GM19455 (cell line): ENCODE results near the gene DPF3.

Experiments used
- ATAC-seq: cut with Tn5 transposase; IDR thresholded peaks from one replicate; pipeline ENCODE4 v1.9.1; 2021; ENCODE audit not compliant: unreplicated experiment

The DPF3 gene

DNA sequence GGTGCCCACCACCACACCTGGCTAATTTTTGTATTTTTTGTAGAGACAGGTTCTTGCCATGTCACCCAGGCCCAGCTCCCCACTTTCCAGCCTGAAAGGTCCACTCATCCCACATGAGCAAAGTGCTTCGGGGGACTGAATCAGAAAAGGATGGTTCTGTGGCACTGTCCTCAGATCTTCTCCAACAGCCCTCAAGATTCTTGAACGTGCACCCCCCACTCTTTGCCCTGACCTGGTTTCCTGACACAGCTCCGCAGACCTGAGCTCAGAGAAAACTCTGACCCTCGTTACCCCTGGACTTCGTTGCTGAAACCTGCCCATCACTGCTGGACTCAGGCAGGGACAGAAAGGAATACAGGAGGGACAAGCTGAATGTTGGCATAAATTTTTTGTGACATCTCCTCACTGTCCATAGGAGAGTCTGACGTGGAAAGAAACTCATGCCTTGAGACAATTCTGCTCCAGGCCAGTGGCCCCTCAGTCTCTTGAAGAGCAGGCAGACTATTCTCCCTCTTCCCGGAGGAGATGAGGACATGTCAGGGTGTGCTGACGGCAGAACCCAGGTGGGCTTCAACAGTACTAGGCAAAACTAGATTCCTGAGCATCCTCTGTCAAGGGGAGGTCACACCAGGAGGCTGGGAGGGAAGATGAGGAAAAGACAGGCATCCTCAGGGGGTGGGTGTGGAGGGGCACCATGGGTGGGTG is 149.3 kb downstream of the DPF3 start:
- no peak for ATAC-seq

DNA sequence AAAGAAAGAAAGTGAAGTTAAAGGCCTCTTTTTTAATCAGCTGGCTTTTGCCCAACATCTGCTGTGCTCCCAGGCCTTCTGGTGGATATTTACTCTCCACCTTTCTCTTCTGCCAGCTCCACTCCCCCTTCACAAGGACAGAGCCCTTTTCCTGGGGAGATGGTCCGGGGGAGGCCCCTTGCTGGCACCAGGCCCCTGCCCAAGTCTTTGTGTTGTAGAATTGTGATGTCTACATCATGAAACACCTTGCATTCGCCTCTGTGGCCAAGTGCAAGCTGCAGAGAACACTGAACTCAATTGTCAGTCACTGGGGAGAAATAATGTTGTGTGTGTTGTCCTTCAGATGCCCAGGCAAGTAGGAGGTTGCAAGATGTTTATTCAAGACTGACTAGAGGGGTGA is 150.3 kb downstream of the DPF3 start:
- ATAC-seq = no peak

DNA sequence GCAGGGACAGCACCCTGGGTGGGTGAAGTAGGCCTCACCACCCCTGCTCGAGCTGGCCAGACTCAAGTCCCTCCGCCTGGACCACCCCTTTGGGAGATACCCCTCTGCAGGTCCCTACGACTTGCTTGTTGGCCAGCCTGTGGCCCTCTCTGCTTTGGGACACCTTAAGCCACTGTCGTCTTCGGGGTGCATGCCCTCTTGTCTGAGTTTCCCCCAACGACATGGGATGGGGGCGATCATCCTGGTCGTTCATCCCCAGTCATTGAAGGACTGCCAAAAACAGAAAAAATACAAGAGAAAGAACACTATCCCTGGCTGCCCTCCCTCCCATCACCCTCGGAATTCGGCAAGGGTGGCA is 151.1 kb downstream of the DPF3 start:
- ATAC-seq = no peak

DNA sequence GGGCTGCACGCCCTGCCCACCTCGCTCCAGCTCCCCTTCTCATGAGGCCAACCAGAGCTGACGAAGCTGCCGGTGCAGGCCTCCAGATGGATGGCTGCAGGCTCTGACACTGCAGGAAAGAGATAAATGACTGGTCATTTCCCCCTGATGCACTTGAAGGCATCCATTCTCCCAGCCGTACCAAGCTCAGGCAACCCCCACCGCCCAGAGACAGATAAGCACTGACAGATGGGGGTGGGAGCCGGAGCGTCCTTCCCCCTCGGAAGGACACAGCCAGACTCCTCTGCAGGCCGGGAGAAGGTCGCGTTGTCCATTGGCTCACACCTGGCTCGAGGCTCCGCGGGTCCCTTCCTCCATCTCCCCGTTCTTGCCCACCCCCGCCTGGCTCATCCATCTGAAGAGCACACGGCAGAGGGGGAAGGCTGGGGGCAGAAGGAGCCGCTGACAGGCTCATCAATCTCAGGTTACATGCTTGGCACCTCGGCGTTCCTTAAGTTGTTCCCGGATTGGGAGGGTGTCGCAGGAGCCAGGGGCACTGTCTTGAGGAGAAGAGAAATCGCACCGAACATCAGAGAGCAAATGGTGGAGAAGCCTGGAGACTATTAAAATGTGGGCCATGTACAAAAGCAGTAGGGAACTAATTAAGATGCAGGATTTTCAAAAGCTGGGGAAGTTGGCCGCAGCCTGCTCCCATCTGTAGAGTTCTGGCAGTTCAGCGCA is 151.6 kb downstream of the DPF3 start:
- no peak for ATAC-seq

DNA sequence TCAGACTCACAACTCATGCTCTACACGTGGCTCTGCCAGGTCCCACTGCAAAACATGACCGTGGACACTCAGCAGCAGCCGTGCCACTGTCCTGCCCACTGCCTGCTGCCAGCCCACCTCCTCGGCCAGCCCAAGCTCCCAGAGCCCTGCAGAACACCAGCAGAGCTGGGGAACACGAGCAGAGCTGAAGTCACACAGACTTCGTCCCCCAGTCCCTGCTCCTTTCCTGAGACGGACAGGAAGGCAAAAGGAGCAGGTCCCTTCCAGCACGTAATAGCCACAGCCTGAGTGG is 152.1 kb downstream of the DPF3 start:
- ATAC-seq = no peak

DNA sequence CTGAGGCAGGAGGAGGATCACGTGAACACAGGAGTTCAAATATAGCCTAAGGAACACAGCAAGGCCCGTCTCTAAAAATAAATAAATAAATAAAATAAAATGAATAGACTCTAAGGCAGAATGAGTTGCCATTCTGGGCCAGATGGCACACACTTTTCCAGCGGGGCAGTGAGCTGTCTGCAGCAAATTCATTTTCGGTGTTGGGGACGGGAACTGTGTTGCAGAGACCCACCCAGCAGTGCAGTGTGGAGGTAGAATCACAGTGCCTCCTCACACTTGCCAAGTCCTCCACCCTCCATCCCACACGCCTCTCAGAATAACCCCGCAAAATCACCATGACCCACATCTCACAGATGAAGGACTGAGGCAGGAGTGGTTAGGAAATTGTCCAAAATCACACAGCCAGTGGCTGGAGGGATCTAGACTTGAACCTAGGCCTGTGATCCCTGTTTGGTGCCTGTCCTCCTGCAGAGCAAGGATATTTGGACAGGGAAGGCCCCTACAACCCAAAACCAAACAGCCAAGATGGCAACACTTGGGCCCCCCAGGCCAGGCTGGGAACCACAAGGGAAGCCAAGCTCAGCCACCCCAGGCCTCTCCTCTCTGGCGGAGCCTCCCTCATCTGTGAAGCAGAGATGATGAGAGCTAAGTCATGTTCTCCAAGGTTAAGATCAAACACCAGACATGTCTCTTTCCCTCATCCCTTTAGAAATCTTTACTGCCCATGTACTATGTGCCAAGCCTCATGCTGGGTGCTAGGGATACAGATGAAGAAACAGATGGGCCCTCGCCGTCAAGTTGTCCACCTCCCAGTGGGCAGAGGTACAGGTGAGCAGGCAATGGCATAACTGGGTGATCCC is 152.7 kb downstream of the DPF3 start:
- no peak for ATAC-seq

DNA sequence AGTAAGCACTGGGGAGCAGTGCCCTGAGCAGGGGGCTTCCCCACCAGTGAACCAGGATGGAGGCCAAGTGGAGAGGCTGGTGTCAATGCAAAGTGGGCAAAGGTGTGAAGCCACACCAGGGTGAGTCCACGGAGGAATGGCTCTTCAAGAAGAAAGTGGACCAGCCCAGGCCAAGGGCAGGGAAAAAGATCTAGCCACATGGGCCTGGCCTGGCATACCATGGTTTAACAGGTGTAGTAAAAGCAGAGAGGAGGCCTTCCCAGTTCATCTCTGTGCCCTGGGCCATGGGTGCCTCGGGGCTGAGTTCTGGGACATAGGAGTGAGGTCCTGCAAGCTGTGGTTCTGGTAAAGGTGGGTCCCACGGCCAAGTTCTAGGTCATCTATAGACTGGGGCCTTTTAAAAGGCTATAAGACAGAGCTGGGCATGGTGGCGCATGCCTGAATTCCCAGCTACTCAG is 153.4 kb downstream of the DPF3 start:
- no peak for ATAC-seq

DNA sequence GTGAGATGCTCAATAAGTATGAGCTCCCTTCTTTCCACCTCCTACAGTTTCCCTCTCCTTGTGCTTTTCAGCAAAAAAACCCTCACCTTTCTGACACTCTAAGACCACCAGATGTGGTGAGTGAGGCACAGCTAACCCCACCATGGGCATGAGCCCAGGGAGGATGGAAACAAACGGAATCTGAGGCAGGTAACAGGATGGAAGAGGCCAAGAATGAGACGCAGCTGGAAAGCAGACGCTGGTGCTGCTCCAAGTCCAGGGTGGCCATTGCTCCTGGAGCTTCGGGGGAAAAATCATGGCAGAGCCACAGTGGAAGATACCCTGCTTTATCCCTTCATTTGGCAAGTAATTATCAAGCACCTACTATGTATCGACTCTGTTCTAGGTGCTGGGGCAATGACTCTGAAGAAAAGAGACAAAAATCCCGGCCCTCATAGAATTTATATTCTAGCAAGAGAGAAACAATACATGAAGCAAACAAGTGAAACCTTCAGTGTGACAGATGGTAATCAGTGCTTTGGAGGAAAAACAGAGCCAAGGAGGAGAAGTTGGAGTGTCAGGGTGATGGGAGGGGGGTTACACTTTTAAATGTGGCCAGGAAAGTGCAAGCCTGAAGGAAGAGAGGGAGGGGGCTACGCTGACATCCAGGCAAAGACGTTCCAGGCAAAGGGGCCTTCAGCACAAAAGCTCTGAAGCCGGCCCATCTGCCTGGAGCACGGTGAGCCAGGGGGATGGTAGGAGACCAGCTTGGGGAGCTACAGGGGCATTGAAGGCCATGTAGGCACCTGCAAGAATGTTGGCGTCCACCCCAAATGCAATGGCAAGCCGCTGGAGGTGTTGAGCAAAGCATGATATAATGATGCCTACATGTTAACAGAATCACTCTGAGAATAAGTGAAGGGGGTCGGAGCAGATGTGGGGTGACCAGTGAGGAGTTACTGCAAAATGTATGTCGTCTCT is 154.2 kb downstream of the DPF3 start:
- ATAC-seq = no peak

DNA sequence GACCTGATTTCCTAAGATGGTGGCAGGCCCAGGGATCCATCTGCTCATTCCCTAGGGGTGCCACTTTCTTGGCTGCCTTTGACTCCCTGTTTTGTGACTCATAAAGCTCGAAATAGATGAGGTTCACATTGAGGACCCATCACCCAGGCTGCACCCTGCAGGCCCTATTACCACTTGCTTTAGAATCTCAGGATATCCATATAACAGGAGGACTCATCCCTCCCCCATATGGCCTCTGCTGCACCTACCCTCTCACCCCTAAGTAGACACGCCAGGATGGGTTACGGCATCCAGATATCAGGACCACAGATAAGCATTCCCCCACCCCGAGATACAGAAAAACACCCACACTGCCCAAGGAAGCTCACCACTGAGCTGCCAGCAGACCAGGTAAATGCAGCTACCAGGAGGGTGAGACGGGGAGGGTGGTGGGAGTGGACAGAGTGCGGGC is 155.7 kb downstream of the DPF3 start:
- no peak for ATAC-seq

DNA sequence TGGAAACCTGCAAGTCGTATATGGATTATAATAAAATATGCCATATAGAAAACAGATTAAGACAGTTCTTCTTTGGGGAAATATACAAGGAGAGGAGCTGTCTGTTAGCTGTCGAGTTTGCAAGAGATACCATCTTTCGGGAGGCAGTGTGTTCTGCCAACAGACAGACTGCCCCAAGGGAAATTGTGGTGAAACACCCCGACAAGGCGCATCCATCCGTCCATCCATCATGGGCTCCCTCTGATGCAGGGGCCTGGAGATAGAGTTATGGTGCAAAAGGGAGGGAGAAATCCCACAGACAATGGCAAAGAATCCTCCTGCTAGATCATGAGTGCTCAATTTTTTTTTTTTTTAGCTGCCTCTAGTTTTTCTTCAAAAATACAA is 156.3 kb downstream of the DPF3 start:
- ATAC-seq = no peak

DNA sequence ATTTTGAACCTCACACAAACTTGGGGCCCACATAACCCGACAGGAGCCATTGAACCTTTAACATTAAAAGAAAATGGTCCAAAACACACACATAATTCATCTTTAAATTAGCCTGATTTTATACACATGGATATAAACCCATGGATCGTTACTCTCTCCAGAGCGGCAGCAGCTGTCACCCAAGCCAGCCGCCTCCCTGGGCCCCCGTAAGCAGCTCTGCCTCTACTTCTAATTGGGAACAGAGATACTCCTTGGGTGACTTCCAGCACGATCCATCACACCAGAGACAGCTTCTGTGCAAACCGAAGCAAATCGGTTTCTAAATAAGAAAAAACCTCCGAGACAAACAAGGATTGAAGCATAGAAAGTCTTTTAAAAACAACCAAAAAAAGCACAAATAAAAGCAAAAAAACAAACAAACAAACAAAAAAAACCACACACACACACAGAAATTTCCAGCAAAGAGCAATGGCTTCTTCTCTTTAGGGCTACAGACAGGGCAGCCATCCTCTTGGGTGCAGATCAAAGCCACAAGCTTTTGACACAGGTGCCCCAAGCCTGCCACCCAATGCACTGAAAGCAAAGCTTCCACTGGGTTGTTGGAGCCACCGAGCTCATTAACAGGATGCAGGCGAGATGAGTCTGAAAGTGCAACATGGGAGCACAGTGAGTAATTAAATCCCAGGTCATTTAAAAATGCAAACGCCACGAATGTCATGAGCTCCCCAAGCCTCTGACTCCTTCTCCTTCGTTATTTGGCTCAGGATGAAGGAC is 156.9 kb downstream of the DPF3 start:
- no peak for ATAC-seq

DNA sequence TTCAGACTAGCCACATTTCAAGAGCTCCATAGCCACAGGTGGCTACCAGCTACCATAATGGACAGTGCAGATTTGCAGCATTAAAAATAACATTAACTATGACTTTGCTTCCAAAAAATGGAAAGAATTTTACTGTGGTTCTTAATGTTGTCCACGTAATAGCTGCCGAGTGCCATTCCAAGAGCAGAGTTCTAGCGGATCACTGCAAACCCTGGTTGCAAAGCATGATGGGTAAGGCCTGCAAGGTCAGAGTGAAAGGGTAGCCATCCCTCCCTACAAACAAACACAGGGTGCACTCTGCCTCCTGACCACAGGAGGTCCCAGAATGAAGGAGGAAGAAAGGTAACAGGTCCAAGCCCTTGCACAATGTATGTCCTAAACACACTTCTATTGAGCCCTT is 157.6 kb downstream of the DPF3 start:
- no peak for ATAC-seq

DNA sequence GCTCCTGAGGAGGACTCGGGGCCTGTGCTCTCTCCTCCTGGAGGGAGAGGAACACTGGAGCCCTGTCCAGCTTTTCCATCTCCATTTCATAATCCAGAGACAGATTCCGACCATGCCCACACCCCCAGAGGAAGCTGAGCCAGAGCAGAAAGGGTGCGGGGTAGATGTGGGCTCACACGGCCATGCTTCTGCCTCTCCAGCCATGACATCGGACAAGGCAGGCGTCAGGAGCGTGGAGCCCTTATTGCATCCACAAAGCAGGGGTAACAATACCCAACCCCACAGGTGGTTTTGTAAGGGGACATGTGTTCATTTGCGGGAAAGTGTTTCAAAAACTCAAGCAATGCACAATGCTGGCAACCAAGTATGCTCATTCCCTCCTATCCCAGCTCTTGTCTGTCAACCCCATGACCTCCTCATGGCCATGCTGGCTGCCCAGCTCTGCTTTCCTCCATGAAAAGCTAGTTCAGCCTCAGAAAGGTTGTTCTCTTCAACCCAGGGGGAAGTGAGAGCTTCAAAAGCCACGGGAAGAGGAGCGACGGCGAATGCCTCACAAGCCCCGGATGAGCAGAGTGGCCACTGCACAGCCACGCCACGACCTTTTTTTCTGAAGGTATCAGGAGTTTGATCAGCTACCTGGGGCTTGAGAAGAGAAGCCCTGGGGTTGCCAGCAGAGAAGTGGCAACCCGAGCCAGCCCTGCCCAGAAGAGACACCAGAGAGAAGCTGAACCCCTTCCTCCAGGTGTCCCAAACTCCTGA is 161.7 kb downstream of the DPF3 start:
- ATAC-seq = no peak

DNA sequence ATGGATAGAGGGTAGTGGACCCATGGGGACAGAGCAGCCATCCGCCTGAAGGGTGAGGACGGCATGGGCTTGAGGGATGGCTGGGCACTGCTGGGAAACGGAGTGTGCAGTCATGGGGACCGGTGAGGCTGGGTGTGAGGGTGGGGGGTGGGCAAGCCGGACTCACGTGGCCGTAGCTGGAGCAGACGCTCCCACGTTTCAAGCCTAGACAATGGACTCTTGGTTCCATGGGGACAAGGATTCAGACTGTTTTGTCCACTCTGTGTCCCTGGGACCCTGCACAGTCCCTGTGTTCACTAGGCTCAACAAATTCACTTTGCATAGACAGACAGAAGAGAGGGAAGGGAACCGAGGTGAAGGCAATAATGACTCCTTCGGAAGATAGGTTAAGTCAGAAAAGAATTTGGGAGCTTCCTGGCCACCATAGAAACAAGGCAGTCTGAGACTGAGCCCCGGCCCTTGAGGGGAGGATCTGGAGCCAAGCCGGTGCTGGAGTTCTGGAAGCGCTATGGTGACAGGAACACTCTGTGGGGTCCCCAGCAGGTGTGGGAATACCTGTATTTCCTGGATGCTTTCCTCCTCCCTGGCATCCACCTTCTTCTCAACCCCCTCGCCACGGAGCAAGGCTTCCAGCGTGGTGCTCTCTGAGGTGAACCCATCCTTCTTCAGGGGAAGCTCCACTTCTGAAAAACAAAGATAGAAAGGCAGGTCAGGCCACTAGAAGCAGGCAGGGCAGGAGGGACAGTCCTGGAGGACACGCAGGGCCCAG is 162.5 kb downstream of the DPF3 start:
- ATAC-seq = no peak

DNA sequence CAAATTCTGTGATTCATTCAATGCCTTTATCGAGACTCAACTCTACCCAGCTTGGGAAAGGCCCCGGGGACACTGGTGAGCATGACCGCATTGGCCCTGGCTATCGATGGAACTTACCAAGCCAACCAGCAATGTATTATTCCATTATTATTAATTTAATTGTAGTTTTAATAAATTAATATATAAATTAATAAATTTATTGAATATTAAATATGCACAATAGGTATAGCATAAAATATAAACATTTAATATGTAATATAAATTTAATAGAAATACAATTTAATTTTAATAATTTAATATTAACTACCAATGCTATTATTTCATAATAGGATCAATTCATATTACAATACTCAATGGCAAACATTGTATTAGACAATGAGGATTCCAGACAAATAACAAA is 163.4 kb downstream of the DPF3 start:
- no peak for ATAC-seq

DNA sequence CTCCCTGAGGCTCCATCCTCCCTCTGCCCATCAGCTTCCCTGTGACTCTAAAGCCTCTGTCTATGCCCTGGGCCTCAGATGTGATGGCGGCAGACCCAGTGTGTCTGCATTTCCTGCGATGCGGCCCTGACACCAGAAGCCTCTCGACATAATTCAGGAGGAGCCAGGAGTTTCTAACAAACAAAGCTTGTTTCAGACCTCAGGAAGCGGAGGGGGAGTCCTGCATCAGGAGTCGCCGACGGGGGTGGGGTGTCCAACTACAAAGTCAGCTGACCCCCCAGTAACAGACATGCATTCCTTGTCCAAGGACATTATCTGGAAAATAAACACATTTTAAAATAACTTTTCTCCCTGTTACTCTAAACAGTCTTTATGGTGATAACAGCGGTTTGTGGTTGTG is 167.5 kb downstream of the DPF3 start:
- ATAC-seq = no peak

DNA sequence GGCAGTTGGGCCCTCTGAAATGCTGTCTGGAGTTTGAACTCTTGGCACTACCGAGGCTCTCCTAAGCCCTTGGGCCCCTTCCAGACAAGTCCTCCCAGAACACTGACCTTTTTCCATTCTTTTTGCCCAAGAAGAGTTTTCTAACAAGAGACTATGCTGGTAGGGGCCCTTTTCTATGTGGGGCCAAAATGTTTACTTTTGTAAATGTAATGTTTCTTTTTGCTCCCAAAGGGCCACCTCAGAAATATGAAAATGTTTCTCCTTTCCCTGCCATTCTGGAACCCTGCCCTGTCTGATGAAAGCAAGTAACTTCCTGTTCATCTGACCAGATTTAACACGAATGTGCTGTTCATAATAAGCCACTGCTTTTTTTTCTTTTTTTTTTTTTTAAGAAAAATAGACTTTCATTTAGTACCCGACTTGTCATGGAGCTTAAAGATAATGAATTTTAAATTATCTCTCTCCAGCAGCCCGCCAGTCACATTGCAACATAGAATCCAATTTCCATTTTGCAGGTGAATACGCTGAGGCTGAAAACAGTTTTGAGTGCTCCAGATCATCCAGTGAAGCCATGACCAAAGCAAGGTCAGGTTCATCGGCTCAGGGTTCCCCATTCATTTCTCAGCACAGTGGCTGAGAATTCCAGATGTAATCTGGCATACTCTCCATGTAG is 169.9 kb downstream of the DPF3 start:
- no peak for ATAC-seq

DNA sequence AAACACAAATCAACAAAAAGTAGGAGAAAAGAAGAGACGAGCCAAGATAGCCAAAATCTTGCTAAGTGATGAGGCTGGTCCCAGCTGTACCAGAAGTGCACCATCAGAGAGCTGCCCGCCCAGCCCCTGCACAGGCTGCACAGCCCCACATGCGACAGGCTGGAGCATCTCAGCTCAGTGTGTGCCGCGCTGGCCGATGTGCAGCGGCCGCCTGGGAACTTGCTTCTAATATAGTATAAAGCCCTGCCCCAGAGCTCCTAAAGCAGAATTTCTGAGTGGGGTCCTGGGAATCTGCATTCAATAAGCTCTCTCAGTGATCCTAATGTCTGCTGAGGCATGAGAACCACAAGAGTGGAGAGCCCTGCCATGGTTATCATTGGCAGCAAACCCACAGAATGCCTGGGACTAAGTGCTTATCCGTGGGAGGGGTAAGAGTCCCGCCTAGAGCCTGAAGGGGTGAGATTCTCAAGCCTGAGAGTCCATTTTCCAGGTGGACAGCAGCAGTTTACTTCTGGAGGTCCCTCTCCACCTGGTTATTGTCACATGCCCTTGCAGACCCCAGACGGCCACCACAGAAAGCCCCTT is 171.6 kb downstream of the DPF3 start:
- no peak for ATAC-seq
